Stimulated activated CD4-positive, alpha-beta T cell treated with anti-CD3 and anti-CD28 coated beads, TNF-alpha, amount 100 ng/mL, for 4 hours (primary cell): ENCODE measurements around the gene STARD4.

ENCODE experiments used
- DNase-seq, 3 experiments: peaks; one replicate each; pipeline ENCODE4 v3.0.0-alpha.2; 2020; ENCODE audit warnings: low read depth in 3 of 3

Gene STARD4

DNA sequence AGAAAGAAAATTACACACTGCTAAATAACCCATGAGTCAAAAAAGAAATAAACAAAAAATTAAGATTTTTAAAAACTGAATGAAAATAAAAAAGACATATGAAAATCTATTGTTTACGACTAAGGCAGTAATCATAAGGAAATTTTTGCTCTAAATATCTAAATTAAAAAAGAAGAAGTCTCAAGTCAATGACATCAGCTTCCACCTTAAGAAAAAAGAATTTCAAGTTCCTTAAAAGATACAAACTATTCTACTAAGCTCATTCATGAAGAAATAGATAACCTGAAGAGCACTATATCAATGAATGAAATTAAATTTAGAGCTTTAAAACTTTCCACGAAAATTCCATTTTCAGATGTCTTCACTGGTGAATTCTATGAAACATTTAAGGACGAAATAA, 15.7 kb upstream of the STARD4 start:
- no peak for DNase-seq

- DNase-seq, result no peak
These were observed 8.6 kb upstream of the STARD4 start for GRCh38 chr5:111520908-111521307.

DNA sequence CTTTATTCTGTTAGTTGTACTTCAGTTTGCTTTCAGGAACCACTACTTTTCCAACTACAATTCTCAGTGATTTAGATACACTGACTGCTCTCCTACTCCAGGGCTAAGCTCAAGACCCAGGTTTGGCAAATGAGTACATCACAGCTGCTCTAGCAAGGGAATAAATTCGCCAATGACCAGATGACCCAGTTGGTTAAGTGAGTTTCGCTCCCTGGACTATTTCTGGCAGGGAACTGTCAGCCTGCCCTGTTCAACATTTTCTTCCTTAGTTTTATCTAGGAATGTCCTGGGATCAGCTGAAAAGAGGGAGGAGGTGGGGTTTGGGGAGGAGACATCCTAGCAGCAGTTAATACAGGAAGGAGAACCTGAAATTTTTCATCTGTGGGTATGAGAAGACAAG, 6.4 kb upstream of the STARD4 start:
- no peak for DNase-seq

- no peak for DNase-seq
These were observed 5.6 kb upstream of the STARD4 start for GRCh38 chr5:111517853-111518501.

- DNase-seq, result no peak
These were observed 1.8 kb upstream of the STARD4 start for GRCh38 chr5:111514087-111514486.

GRCh38 chr5:111513131-111513520, 791 bp upstream of the STARD4 start:
- DNase-seq, result peak in 2 of 3 experiments; percentile 58 to 63

DNA sequence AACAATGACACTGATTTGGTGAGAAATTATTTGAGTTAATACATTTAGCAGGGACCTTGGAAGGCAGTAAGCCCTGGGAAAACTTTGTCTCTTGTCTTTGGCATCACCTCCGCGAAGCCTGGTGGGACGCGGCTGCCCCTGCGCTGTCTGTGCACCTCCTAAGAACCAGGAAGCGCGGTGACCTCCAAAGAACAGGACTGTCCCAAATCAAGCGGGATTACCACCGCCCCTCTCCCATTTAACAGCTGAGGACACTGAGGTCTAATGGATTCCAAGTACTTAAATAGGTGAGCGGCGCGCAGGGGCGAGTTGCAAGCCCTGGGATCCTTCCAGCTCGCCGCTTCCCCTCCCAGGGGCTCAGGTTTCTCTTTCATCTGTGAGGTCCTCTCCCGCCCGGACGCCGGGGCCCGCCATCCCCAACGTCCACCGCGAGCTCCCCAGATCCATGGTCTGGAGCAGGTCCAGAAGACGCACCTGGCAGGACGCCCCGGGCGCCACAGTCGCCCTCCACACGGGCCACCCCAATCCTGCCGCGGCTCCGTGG, 432 bp downstream of the STARD4 start:
- DNase-seq, result no peak

- no peak for DNase-seq
These were observed 1.0 kb downstream of the STARD4 start for GRCh38 chr5:111511174-111511830.

GRCh38 chr5:111509119-111509518, 3.2 kb downstream of the STARD4 start:
- no peak for DNase-seq

DNA sequence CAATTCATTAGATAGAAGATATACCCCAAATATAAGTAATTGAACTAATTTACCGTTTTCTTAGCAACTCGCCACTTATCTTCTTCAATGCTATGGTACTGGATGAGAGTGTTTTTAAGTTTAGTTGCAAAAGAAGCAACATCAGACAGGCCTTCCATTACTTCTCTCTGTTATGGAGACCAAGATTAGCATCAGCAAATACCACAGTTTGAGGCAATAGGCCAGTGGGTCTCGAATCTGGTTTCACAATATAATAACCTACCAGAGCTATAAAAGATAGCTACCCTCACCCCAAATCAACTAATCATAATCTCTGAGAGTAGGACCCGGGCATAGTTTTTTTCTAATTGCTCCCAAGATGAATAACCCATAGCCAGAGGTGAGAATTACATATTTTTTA, 5.1 kb downstream of the STARD4 start:
- no peak for DNase-seq

DNA sequence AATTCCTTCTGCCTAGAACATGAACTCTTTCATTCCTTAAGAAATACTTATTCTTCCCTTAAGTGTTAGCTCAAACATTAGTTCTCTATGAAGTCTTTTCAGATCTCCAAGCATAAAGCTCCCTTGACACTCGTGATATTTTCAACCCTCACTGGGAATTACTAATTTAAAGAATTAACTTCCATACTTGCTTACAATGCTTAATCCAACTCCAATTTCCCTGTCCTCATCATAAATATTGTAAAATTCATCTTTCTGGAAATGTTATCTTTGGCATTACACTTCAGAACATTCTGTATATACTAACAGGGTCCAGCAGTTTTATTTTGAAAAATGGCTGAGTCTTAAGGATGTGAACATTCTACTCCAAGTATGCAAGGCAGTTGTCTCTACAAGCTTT, 7.2 kb downstream of the STARD4 start:
- no peak for DNase-seq

- no peak for DNase-seq
These were observed 9.4 kb downstream of the STARD4 start for GRCh38 chr5:111502956-111503355.

- DNase-seq, result no peak
These were observed 14.0 kb downstream of the STARD4 start for GRCh38 chr5:111498346-111498745.

- DNase-seq, result no peak
These were observed 17.2 kb downstream of the STARD4 start for GRCh38 chr5:111495159-111495558.

DNA sequence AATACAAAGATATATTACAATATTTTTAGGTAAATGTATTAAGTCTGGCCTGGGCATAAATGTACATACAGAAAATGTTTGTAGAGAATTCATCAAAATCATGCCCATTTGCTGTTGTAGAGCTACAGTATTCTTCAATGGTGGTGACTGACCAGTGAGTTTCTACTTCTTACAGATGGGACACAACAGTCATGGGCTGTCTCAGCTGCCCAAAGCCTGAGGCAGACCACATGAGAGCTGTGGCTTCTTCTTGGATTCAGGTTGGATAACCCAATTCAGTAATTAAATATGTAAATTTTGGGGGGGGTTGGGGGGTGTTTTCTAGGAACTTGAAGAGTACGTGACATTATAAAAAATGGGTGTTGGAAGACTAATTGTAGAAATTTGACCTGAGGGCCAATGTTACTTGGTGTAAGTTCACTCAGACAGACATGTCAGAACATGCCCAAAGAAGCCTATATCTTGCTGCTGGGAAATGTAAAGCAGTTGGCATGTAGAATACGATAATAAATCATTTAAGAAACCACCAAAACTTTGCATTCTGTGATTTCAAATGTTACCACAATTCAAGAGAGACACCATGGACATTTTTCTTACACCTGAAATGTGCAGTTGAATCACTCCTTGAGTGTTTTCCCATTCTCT, 17.9 kb downstream of the STARD4 start:
- DNase-seq, result no peak

GRCh38 chr5:111493031-111493430, 19.3 kb downstream of the STARD4 start:
- no peak for DNase-seq

GRCh38 chr5:111488353-111488752, 24.0 kb downstream of the STARD4 start:
- DNase-seq, result no peak

- no peak for DNase-seq
These were observed 25.4 kb downstream of the STARD4 start for GRCh38 chr5:111486926-111487325.

GRCh38 chr5:111486055-111486454, 26.3 kb downstream of the STARD4 start:
- no peak for DNase-seq

GRCh38 chr5:111480346-111480745, 32.0 kb downstream of the STARD4 start:
- DNase-seq, result no peak

GRCh38 chr5:111478898-111479297, 33.4 kb downstream of the STARD4 start:
- no peak for DNase-seq

DNA sequence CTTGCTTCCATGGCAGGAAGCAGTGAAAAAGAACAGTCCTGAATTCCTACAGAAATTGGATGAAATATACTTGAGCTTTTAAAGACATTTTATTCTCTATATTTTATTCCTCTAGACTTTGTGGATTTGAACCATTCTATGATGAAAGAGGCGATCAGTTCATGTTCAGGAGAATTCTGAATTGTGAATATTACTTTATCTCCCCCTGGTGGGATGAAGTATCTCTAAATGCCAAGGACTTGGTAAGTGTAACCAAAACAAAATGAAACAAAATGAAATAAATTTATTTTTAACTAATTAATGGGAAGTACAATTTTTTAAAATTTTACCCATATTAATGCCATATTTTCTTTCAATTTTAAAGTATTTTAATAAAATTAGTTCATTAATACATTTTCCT, 34.1 kb downstream of the STARD4 start:
- no peak for DNase-seq

GRCh38 chr5:111472579-111472978, 39.8 kb downstream of the STARD4 start:
- DNase-seq, result no peak
